ENCODE data around the gene PHACTR1.

Gene PHACTR1

DNA sequence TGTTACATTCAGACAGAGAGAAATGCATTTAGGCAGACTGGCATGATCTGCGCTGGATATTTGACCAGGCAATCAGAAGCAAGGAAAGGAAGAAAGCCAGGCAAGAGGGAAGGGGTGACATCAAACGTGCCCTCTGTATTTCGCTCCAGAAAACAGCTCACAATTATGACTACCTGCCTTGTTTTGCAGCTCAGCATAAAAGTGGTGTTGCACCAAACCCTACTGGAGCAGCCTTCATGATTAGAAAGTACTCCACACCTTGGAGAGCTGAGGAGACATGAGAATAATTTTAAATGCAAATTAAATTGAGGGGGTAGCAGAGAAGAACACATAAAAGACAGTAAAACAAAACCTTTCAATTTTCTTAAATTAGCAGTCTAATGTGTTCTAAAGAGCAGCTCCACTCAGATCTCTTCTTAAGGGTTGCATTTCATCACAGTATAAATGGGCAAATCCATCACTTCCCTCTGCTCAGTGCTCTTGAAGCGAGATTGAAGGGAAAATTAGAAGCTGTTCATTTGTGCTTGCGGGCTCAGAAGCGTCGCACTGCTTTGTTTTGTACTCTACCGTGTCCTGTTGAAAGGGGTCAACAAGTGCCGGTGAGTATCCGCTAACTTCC, at the start of gene PHACTR1:
Gene PHACTR1 (plus strand): TSS at position 470 of the 619 bp plus-strand sequence.
- no peaks in the 10 kb centered on the region for H4K20me1 ChIP-seq (ENCODE audit: insufficient read depth, low read length)
- no peak within 1 kb of the TSS for H2AFZ ChIP-seq (ENCODE audit: low read depth, low read length)
- H3K27ac ChIP-seq (ENCODE audit: low read length) = no peak within 1 kb of the TSS
- no peaks in the 10 kb centered on the region for H3K9me3 ChIP-seq (ENCODE audit: insufficient read depth, low read length)
- H3K4me1 ChIP-seq (ENCODE audit: low read length) = no peaks in the 10 kb centered on the region
- TF ChIP-seq, protein P1, sequence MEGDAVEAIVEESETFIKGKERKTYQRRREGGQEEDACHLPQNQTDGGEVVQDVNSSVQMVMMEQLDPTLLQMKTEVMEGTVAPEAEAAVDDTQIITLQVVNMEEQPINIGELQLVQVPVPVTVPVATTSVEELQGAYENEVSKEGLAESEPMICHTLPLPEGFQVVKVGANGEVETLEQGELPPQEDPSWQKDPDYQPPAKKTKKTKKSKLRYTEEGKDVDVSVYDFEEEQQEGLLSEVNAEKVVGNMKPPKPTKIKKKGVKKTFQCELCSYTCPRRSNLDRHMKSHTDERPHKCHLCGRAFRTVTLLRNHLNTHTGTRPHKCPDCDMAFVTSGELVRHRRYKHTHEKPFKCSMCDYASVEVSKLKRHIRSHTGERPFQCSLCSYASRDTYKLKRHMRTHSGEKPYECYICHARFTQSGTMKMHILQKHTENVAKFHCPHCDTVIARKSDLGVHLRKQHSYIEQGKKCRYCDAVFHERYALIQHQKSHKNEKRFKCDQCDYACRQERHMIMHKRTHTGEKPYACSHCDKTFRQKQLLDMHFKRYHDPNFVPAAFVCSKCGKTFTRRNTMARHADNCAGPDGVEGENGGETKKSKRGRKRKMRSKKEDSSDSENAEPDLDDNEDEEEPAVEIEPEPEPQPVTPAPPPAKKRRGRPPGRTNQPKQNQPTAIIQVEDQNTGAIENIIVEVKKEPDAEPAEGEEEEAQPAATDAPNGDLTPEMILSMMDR (IDR thresholded peaks at IDR 0.05; ENCODE audit: low read depth, low read length) = no peak
- TF ChIP-seq EZH2phosphoT487 (IDR thresholded peaks at IDR 0.05; ENCODE audit: low read depth) = no peak
- H3K9ac ChIP-seq (ENCODE audit: low read length) = no peak within 1 kb of the TSS
- H3K27me3 ChIP-seq (ENCODE audit: low read depth, low read length) = no peaks in the 10 kb centered on the region
- H3K36me3 ChIP-seq (replicated peaks; ENCODE audit: low read depth, low read length) = no peaks in the 10 kb centered on the region
- no peak within 1 kb of the TSS for H3K4me3 ChIP-seq (ENCODE audit: low read length)
- H3K79me2 ChIP-seq (ENCODE audit: low read length) = no peaks in the 10 kb centered on the region
- no peak within 1 kb of the TSS for H3K4me2 ChIP-seq (ENCODE audit: low read length)

DNA sequence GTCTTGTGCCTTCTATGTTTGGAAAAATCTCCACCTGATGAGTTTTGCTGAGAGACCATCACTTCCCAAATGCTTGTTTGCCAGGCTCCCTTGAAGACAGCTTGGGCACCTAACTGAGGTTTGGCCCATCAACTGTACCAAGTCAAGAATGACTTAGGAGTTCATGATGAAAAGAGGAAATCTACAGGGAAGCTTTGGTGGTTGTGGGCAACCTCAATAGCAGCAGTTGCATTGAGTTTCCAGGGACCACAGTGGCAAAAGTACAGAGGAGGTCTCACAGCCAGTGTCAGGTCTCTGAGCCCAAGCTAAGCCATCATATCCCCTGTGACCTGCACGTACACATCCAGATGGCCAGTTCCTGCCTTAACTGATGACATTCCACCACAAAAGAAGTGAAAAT, 49.7 kb upstream of the PHACTR1 start:
- Histone ChIP-seq H2AFZ (ENCODE audit: low read depth, low read length) (no peak overlapping the region), H4K20me1 (ENCODE audit: insufficient read depth, low read length) (no peaks in the 10 kb centered on the region), H3K79me2 (ENCODE audit: low read length) (no peaks in the 10 kb centered on the region), H3K27me3 (ENCODE audit: low read depth, low read length) (no peaks in the 10 kb centered on the region), H3K4me1 (ENCODE audit: low read length) (no peaks in the 10 kb centered on the region), H3K4me3 (ENCODE audit: low read length) (no peak overlapping the region), H3K9me3 (ENCODE audit: insufficient read depth, low read length) (no peaks in the 10 kb centered on the region), H3K36me3 (replicated peaks; ENCODE audit: low read depth, low read length) (no peaks in the 10 kb centered on the region), H3K9ac (ENCODE audit: low read length) (no peak overlapping the region), H3K4me2 (ENCODE audit: low read length) (no peak overlapping the region), H3K27ac (ENCODE audit: low read length) (no peak overlapping the region)
- TF ChIP-seq, protein P1 (IDR thresholded peaks at IDR 0.05; ENCODE audit: low read depth, low read length) = no peak
- no peak for TF ChIP-seq EZH2phosphoT487 (IDR thresholded peaks at IDR 0.05; ENCODE audit: low read depth)

DNA sequence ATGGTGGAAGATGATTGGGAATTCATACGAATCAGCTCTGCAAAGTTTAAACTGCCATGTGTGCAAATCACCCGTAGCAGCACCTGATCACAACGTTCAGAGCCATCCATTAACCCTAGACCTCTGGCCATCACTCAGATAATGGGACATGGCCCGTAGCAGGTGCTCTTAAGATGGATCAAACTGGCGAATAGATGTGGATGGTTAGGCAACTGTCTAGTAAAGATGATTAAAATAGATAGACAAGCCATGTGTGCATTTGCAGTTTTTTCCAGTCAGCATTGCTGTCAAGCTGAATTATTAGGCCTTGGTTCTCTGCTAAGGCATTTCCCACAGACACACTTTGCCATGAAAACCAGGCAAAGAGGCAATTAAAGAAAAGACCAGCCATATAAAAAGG, 40.6 kb upstream of the PHACTR1 start:
- Histone ChIP-seq H3K27me3 (ENCODE audit: low read depth, low read length) (no peaks in the 10 kb centered on the region), H3K4me1 (ENCODE audit: low read length) (no peaks in the 10 kb centered on the region), H3K36me3 (replicated peaks; ENCODE audit: low read depth, low read length) (no peaks in the 10 kb centered on the region), H3K79me2 (ENCODE audit: low read length) (no peaks in the 10 kb centered on the region), H4K20me1 (ENCODE audit: insufficient read depth, low read length) (no peaks in the 10 kb centered on the region), H3K4me2 (ENCODE audit: low read length) (no peak overlapping the region), H3K27ac (ENCODE audit: low read length) (no peak overlapping the region), H3K9ac (ENCODE audit: low read length) (no peak overlapping the region), H3K9me3 (ENCODE audit: insufficient read depth, low read length) (no peaks in the 10 kb centered on the region), H2AFZ (ENCODE audit: low read depth, low read length) (no peak overlapping the region), H3K4me3 (ENCODE audit: low read length) (no peak overlapping the region)
- TF ChIP-seq, protein P1 (IDR thresholded peaks at IDR 0.05; ENCODE audit: low read depth, low read length) = no peak
- TF ChIP-seq EZH2phosphoT487 (IDR thresholded peaks at IDR 0.05; ENCODE audit: low read depth) = no peak

DNA sequence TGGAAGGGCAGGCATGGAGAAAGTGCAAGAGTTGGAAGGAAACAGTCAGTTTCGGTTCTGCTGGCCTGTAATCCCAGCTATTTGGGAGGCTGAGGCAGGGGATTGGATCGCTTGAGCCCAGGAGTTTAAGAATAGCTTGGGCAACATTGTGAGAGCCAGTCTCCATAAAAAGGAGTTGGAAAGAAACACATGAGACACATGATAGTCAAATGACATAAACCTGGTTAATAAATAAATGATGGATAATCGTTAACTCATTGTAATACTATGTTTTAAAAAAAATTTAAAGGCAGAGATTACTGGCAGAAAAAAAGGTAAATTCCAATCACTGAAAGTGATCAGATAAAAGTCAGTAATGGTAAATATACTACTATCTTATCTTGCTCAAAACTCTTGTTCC, 37.2 kb upstream of the PHACTR1 start:
- Histone ChIP-seq H3K79me2 (ENCODE audit: low read length) (no peaks in the 10 kb centered on the region), H3K27ac (ENCODE audit: low read length) (no peak overlapping the region), H3K4me3 (ENCODE audit: low read length) (no peak overlapping the region), H3K27me3 (ENCODE audit: low read depth, low read length) (no peaks in the 10 kb centered on the region), H3K4me1 (ENCODE audit: low read length) (no peaks in the 10 kb centered on the region), H3K9ac (ENCODE audit: low read length) (no peak overlapping the region), H3K36me3 (replicated peaks; ENCODE audit: low read depth, low read length) (no peaks in the 10 kb centered on the region), H3K4me2 (ENCODE audit: low read length) (no peak overlapping the region), H4K20me1 (ENCODE audit: insufficient read depth, low read length) (no peaks in the 10 kb centered on the region), H3K9me3 (ENCODE audit: insufficient read depth, low read length) (no peaks in the 10 kb centered on the region), H2AFZ (ENCODE audit: low read depth, low read length) (no peak overlapping the region)
- TF ChIP-seq, protein P1 (IDR thresholded peaks at IDR 0.05; ENCODE audit: low read depth, low read length) = no peak
- no peak for TF ChIP-seq EZH2phosphoT487 (IDR thresholded peaks at IDR 0.05; ENCODE audit: low read depth)

Data from OCI-LY3 (cell line).